SHP77 treated with DMSO at 0.1 percent for 48 hours (cell line): ENCODE data around the gene PDE6G.
A peak's percentile ranks its signal among the peaks of the same experiment; 100 is the strongest.
"Not testable (repeated sequence)": the region's sequence is repeated elsewhere in the genome, so short reads cannot be mapped to it uniquely, and the experiment has no call there.

Experiments used
- DNase-seq: peaks from one replicate; lab custom pipeline; 2025; lab: John Stamatoyannopoulos, UW

Gene PDE6G

GRCh38 chr17:81687770-81688541 lies 31.6 kb upstream of the PDE6G start:
- no peak for DNase-seq

- no peak for DNase-seq
Measured at GRCh38 chr17:81686614-81687013, 30.3 kb upstream of the PDE6G start.

- no peak for DNase-seq
Measured at GRCh38 chr17:81685108-81685507, 28.8 kb upstream of the PDE6G start.

- no peak for DNase-seq
Measured at GRCh38 chr17:81684442-81684911, 28.1 kb upstream of the PDE6G start.

GRCh38 chr17:81683584-81684441 lies 27.5 kb upstream of the PDE6G start, which contains the start of the genes ARL16 and HGS:
Gene ARL16 (minus strand): TSS chr17:81683797. CDS start chr17:81683753, 44 bp downstream.
Gene HGS (plus strand): TSS chr17:81684011. CDS start chr17:81684067, 56 bp downstream.
- peak; percentile 100 for DNase-seq

- DNase-seq = no peak
Measured at GRCh38 chr17:81683208-81683583, 26.9 kb upstream of the PDE6G start.

GRCh38 chr17:81682565-81683207 lies 26.3 kb upstream of the PDE6G start:
- no peak for DNase-seq

GRCh38 chr17:81681672-81682071 lies 25.3 kb upstream of the PDE6G start:
- no peak for DNase-seq

- DNase-seq = no peak
Measured at GRCh38 chr17:81680150-81680549, 23.8 kb upstream of the PDE6G start.

GRCh38 chr17:81676906-81677305 lies 20.6 kb upstream of the PDE6G start:
- peak; percentile 27 for DNase-seq

GRCh38 chr17:81675515-81676221 lies 19.3 kb upstream of the PDE6G start:
- DNase-seq = not testable (repeated sequence)

- DNase-seq = no peak
Measured at GRCh38 chr17:81673561-81674258, 17.4 kb upstream of the PDE6G start.

- DNase-seq = no peak
Measured at GRCh38 chr17:81672954-81673353, 16.6 kb upstream of the PDE6G start.

- DNase-seq = no peak
Measured at GRCh38 chr17:81672504-81672903, 16.2 kb upstream of the PDE6G start.

GRCh38 chr17:81667754-81668153 lies 11.4 kb upstream of the PDE6G start:
- DNase-seq = no peak

GRCh38 chr17:81666342-81667191 lies 10.2 kb upstream of the PDE6G start, which contains the start of the genes CCDC137 and OXLD1:
Gene CCDC137 (plus strand): TSS chr17:81666737. CDS start chr17:81666767, 30 bp downstream.
Gene OXLD1 (minus strand): TSS chr17:81666605. CDS start chr17:81666577, 28 bp downstream.
- DNase-seq = peak; percentile 92

GRCh38 chr17:81666092-81666341 lies 9.7 kb upstream of the PDE6G start:
- no peak for DNase-seq

GRCh38 chr17:81665205-81666091 lies 9.1 kb upstream of the PDE6G start:
- DNase-seq = peak; percentile 59

- no peak for DNase-seq
Measured at GRCh38 chr17:81664051-81664470, 7.7 kb upstream of the PDE6G start.
